Common myeloid progenitor, CD34-positive (primary cell): ENCODE results near the gene PLA2G4A.
A peak's percentile ranks its signal among the peaks of the same experiment; 100 is the strongest.

Experiments used
- CTCF ChIA-PET: fragments of 350-600 bp; sonication (Branson Sonifier 250); formaldehyde crosslinking; loops from one replicate; lab custom pipeline; 2021; ENCODE audit warnings: antibody characterized with exemption; lab: Charles Lee
- POLR2A ChIA-PET: fragments of 350-600 bp; sonication (Branson Sonifier 250); formaldehyde crosslinking; loops from one replicate; lab custom pipeline; 2021; ENCODE audit warnings: antibody characterized with exemption; lab: Charles Lee
- DNase-seq, 3 donors: peaks; one replicate each; pipeline versions ENCODE4 v3.0.0 to v3.0.0-alpha.2; 2013
- H3K27ac ChIP-seq, 2 experiments: 1 replicate in 1 of 2; 2 replicates in 1 of 2; pipeline ENCODE4 v1.7.0; 2013; ENCODE audit warnings: inconsistent platforms in 2 of 2, low read length in 2 of 2, mild to moderate bottlenecking in 2 of 2, low read depth in 1 of 2, moderate library complexity in 1 of 2; ENCODE audit not compliant: severe bottlenecking in 2 of 2, insufficient read depth in 1 of 2, poor library complexity in 1 of 2
- H3K27me3 ChIP-seq, 5 experiments: replicated peaks in 2 of 5; 1 replicate in 3 of 5; 2 replicates in 2 of 5; pipeline versions ENCODE4 v1.6.1 to v1.7.0; 2013; ENCODE audit warnings: low read length in 4 of 5, mild to moderate bottlenecking in 2 of 5, moderate library complexity in 2 of 5, inconsistent platforms in 1 of 5; ENCODE audit not compliant: insufficient read depth in 5 of 5, control insufficient read depth in 4 of 5
- H3K36me3 ChIP-seq, 4 experiments: 1 replicate in 2 of 4; 2 replicates in 2 of 4; pipeline versions ENCODE4 v1.6.1 to v1.7.0; 2013; ENCODE audit warnings: low read length in 3 of 4, control low read depth in 1 of 4, mild to moderate bottlenecking in 1 of 4; ENCODE audit not compliant: control insufficient read depth in 4 of 4, insufficient read depth in 4 of 4
- H3K4me1 ChIP-seq, 4 experiments: 1 replicate in 3 of 4; 2 replicates in 1 of 4; pipeline versions ENCODE4 v1.6.1 to v1.7.1; 2013; ENCODE audit warnings: low read length in 3 of 4, mild to moderate bottlenecking in 3 of 4, control low read depth in 1 of 4, inconsistent platforms in 1 of 4, moderate library complexity in 1 of 4; ENCODE audit not compliant: control insufficient read depth in 4 of 4, insufficient read depth in 4 of 4; ENCODE audit errors: control extremely low read depth in 1 of 4
- H3K4me3 ChIP-seq, 7 experiments: 1 replicate in 4 of 7; 2 replicates in 3 of 7; pipeline versions ENCODE4 v1.5.1 to v1.7.0; 2013; ENCODE audit warnings: mild to moderate bottlenecking in 7 of 7, low read length in 6 of 7, moderate library complexity in 6 of 7, inconsistent platforms in 2 of 7, low read depth in 2 of 7, control low read depth in 1 of 7; ENCODE audit not compliant: insufficient read depth in 4 of 7, control insufficient read depth in 1 of 7; ENCODE audit errors: extremely low read depth in 1 of 7
- H3K9me3 ChIP-seq, 5 experiments: 1 replicate in 4 of 5; 2 replicates in 1 of 5; pipeline versions ENCODE4 v1.6.1 to v1.7.1; 2013; ENCODE audit warnings: low read length in 4 of 5, mild to moderate bottlenecking in 2 of 5, inconsistent platforms in 1 of 5, low read depth in 1 of 5, moderate library complexity in 1 of 5; ENCODE audit not compliant: control insufficient read depth in 4 of 5, insufficient read depth in 2 of 5; ENCODE audit errors: control extremely low read depth in 1 of 5
- WGBS: methylation state at CpG from one replicate; pipeline ENCODE4 v1.1.5; 2013; ENCODE audit not compliant: insufficient coverage; 5-methylcytosine and 5-hydroxymethylcytosine counted together

The PLA2G4A gene

DNA sequence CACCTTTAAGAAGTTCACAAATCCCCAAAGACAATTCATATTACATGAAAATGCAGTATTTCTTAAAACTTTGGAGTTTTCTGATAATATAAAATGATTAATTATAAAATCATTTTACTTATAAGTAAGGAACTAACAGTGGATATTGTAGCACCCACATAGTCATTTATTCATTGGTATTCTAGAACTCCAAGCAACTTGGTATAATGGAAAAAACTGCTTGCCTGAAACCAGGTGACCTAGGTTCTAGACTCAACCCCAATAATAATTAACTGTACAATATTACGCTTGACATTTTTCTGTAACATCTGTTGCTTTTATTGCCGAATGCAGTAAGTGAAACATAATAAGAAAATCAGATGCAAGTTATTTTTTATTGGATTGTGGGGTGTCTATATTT is 2.4 kb downstream of the PLA2G4A start:
- Histone ChIP-seq H3K27ac (peak overlapping the region in 1 of 2 experiments; percentile 43), H3K27me3 (no peaks in the 10 kb centered on the region), H3K36me3 (no peaks in the 10 kb centered on the region), H3K4me1 (peaks cover 8 to 35% (median 20%) of the 10 kb centered on the region in 4 experiments), H3K9me3 (no peaks in the 10 kb centered on the region), H3K4me3 (peak overlapping the region in 3 of 7 experiments; percentile 88 to 100 (median 99))
- POLR2A ChIA-PET = no interaction called here
- no CpG with 5 or more reads among the region's 2 CpGs for WGBS
- no peak for DNase-seq
- CTCF ChIA-PET = interaction anchor here (2.4 kb wide), 1 partner anchor 17 kb away, joined by 6 read pairs; no protein-coding TSS in a partner anchor

DNA sequence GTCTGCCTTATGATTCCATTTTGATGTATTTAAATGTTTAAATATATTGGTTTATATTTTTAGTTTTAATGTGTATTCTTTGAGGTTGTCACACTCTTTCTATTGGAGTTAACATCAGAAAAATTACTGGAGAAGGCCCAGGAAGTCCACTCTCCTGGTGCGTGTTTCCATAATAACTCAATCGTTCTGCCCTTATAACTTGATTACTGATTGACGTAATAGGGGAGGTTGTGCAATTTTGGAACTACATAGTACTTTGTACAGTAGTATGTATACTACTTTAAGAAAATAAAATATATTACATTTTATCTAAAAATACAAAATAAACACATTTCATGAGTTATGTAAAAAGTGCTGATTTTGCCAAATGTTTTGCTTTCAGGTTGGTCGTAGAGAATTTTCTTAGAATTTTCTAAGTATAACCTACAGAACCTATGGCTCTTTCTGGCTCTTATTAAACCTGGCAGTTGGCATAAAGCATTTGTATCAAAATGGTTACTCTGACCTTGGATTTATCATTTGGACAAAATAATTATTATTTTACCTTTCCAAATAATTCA is 5.7 kb downstream of the PLA2G4A start:
- H3K27me3 ChIP-seq = no peaks in the 10 kb centered on the region
- H3K4me1 ChIP-seq = peaks cover 22 to 56% (median 38%) of the 10 kb centered on the region in 4 experiments
- H3K36me3 ChIP-seq = peaks cover 0 to 2% (median 0%) of the 10 kb centered on the region in 4 experiments
- no peaks in the 10 kb centered on the region for H3K9me3 ChIP-seq
- peak overlapping the region in 1 of 2 experiments; percentile 7 for H3K27ac ChIP-seq
- no CpG with 5 or more reads among the region's 4 CpGs for WGBS
- DNase-seq = no peak
- H3K4me3 ChIP-seq = no peak overlapping the region
- POLR2A ChIA-PET = no interaction called here
- CTCF ChIA-PET = interaction anchor here (0.6 kb wide), 1 partner anchor 162 kb away, joined by 3 read pairs; no protein-coding TSS in a partner anchor

DNA sequence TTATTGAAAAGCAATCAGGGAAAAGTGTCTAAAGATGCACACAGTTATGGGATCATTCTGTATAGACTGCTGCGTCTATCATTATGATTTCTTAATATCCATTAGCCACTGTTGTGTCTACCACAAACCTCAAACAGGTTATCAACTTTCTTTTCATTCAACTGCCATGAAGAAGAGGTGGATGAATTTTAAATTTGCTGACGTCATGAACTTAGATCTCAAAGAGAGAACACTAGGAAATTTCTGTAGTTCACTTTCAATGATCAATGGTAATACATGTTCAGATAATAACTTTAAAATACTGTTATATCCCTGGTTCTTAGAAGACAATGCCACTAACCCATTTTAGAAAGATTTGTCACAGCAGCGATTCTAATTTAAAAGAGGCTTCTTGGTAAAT is 6.7 kb downstream of the PLA2G4A start:
- H3K27me3 ChIP-seq = no peaks in the 10 kb centered on the region
- ChIA-PET CTCF (no interaction called here), POLR2A (no interaction called here)
- H3K4me3 ChIP-seq = no peak overlapping the region
- H3K27ac ChIP-seq = no peak overlapping the region
- peaks cover 32 to 64% (median 40%) of the 10 kb centered on the region in 4 experiments for H3K4me1 ChIP-seq
- no peaks in the 10 kb centered on the region for H3K9me3 ChIP-seq
- no CpG with 5 or more reads among the region's 3 CpGs for WGBS
- peaks cover 0 to 2% (median 0%) of the 10 kb centered on the region in 4 experiments for H3K36me3 ChIP-seq
- DNase-seq = no peak

DNA sequence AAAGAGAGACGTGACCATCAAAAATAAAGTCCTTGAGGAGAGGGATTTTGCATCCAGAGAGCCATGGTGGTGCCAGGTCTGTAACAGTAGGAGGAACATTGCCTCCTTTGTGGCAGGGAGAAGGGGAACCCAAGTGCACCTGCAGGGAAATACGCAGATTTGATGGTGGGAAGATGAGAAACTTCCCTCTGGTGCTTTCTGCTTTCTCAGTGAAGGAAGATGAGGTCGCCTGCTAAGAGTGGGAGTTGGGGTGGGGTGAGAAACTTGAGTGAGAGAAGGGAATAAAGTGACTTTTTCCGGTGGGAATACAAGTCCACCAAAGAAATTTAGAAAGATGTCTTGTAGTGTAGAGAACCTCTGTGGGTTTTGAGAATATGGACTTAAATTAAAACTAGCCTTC is 9.1 kb downstream of the PLA2G4A start:
- ChIA-PET CTCF (no interaction called here), POLR2A (no interaction called here)
- DNase-seq = peak in 2 of 3 donors; percentile 13 to 26
- no peaks in the 10 kb centered on the region for H3K9me3 ChIP-seq
- peaks cover 0 to 3% (median under 1%) of the 10 kb centered on the region in 4 experiments for H3K36me3 ChIP-seq
- no peaks in the 10 kb centered on the region for H3K27me3 ChIP-seq
- WGBS = 73% methylated on average over 4 of the region's 4 CpGs
- peaks cover 27 to 71% (median 36%) of the 10 kb centered on the region in 4 experiments for H3K4me1 ChIP-seq
- H3K27ac ChIP-seq = peak overlapping the region; percentile 23 to 83
- H3K4me3 ChIP-seq = peak overlapping the region in 3 of 7 experiments; percentile 1 to 71 (median 2)

DNA sequence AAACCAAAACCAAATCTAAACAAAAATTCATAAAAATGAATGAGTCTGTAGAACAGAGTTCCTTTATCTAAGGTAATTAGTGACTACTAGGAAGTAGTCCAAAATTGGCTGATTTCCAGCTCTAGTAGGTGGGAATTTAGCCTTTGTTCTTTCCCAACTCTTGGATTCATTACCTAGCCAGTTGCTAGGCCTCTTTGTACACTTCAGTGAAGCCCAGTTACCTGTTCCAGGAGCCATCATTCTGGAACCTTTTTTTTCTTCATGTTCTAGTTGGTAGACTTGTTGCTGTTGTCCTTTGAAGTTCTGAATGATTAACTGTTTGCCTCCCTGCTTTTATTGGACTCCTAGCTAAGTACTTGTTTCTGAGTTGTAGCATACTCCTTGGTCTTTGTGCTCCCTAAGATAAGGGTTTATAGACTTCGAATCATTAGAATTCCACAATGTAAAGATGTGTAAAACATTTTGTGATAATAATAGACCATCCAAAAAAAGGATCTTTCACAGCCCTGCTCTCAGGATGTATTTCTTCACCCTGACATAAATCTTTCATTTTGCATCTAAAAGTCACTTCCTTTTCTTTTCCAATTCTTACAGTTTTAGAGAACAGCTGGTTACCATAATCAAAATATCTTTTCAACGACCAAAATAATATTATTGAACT is 9.8 kb downstream of the PLA2G4A start:
- peak in 2 of 3 donors; percentile 59 to 74 for DNase-seq
- Histone ChIP-seq H3K9me3 (no peaks in the 10 kb centered on the region), H3K4me1 (peaks cover 27 to 78% (median 38%) of the 10 kb centered on the region in 4 experiments), H3K27me3 (no peaks in the 10 kb centered on the region), H3K27ac (peak overlapping the region; percentile 67 to 83), H3K36me3 (peaks cover 0 to 4% (median under 1%) of the 10 kb centered on the region in 4 experiments), H3K4me3 (peak overlapping the region in 6 of 7 experiments; percentile 7 to 71 (median 36))
- ChIA-PET POLR2A (no interaction called here), CTCF (interaction anchor here (1.6 to 1.9 kb wide), 2 partner anchors 11 to 66 kb away, joined by 5 read pairs; no protein-coding TSS in a partner anchor)
- WGBS = 0% methylated on average over 1 of the region's 2 CpGs

DNA sequence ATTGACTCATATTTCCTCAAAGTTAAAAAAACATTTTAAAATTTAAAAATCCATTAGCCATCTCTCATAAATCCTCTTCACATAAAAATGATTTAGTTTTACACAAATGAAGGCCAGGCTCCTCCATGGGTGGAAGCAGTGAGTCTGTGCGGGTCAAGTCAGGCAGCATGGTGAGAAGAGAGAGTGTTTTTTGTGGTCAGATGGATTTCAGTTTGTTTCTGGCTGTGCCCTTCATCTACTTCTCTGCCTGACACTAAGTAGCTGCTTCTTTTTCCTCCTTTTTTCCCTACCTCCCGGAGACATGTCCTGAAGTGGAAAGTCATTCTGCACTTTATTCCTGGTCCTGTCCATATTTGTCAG is 10.3 kb downstream of the PLA2G4A start:
- WGBS = 0% methylated on average over 1 of the region's 2 CpGs
- Histone ChIP-seq H3K4me1 (peaks cover 22 to 77% (median 41%) of the 10 kb centered on the region in 4 experiments), H3K27me3 (no peaks in the 10 kb centered on the region), H3K27ac (peak overlapping the region; percentile 67 to 83), H3K36me3 (peaks cover 0 to 6% (median under 1%) of the 10 kb centered on the region in 4 experiments), H3K4me3 (peak overlapping the region in 6 of 7 experiments; percentile 4 to 71 (median 38)), H3K9me3 (no peaks in the 10 kb centered on the region)
- ChIA-PET CTCF (interaction anchor here (1.6 to 1.9 kb wide), 2 partner anchors 10 to 65 kb away, joined by 5 read pairs; no protein-coding TSS in a partner anchor), POLR2A (interaction anchor here (0.7 kb wide), 1 partner anchor 85 kb away, joined by 3 read pairs; no protein-coding TSS in a partner anchor)
- DNase-seq = peak in 2 of 3 donors; percentile 59 to 75
